ENCODE results near the gene SLC7A6OS. TPM values are rescaled to one million over a fixed set of nuclear protein-coding genes. Genes with fewer than 3 reads are reported as not detected.
"Not testable (repeated sequence)": the region's sequence is repeated elsewhere in the genome, so short reads cannot be mapped to it uniquely, and the experiment has no call there.

The SLC7A6OS gene
- total RNA-seq, 1 experiment from 2014 or later, result 22.2 TPM

DNA sequence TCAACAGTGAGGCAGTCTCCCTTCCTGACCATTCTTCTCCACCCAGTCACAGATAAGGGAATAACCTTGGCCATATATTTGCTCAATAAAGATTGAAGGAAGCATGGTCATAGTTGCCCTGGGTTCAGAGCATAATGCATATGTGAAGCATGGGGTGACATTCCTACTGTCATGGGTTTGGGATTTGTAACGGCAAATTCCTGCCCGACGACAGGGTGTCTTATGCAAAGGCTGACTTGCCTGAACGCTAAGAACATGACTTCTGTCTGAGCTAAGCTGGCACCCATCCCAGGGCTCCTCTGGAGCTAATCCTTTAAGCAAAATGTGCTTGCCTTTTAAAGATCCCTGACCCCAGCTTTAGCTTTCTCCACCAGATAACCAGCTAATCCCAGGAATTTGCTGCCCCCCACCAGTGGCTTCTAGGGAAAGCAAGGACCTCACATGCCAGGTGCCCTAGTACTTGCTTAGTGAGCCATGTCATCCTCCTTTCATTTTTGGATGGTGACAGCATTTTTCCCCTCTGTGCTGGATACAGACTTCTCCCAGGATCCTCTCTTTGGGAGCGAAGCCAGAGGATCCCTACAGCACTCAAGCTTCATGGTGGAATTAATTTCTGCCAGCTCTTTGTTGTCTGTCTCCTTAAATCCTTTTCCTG, 11.7 kb downstream of the SLC7A6OS start:
- no peak for DNase-seq (ENCODE audit: low spot score)

DNA sequence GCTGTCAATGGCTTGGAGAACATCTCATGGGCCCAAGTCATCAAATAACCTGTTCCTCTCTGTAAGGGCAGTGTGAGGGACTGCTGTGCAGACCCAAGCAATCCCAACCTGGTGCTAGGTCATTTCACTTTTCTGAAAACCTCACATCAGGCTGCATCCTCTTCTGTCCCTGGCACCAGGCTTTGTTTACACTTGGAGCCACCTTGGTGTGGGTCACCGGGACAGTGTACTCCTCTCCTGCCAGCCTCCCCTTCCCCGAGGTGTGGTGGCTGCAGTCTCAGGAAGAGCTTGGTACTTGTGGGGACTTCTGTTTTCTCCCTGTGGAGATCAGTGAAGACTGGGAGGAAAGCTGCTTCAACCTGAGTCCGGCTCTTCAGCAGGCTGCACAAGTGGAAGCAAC, 12.4 kb downstream of the SLC7A6OS start:
- no peak for DNase-seq (ENCODE audit: low spot score)

DNA sequence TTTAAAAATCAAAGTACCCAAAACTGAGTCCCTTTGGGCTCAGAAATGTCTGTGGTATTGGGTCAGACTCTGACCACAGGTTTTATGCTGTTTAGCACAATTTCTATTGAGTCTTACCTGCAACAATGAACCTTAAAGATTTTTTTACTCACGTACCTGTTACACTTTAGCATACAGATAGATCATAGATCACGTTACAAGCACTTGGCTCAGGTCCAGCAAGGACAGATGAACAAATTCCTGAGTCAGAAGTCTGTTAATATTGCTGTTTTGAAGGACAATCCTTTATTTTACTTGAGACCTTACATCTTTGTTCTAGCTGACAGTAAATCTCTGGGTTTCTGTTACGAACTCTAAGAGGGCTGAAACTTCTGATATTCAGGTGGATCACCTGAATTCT, 12.8 kb downstream of the SLC7A6OS start:
- DNase-seq (ENCODE audit: low spot score), result no peak

DNA sequence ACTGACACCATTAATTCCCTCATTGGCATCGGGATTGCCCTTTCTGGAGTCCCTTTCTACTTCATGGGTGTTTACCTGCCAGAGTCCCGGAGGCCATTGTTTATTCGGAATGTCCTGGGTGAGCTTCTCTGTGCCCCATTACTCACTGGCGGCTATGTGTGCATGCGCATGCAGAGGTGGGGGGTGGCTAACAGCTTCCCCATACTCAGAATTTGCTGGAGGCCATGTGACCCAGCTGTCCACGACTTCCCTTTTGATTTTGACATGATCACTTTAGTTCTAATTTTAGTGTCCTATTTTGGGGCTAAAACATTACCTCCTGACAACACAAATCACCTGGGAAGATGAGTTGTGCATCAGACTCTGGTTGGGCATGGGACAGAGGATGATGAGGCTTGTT, 14.1 kb downstream of the SLC7A6OS start:
- DNase-seq (ENCODE audit: low spot score), result no peak

GRCh38 chr16:68296291-68296690, 14.5 kb downstream of the SLC7A6OS start:
- DNase-seq (ENCODE audit: low spot score), result no peak

- no peak for DNase-seq (ENCODE audit: low spot score)
Observed at GRCh38 chr16:68292425-68292824, 18.3 kb downstream of the SLC7A6OS start.

DNA sequence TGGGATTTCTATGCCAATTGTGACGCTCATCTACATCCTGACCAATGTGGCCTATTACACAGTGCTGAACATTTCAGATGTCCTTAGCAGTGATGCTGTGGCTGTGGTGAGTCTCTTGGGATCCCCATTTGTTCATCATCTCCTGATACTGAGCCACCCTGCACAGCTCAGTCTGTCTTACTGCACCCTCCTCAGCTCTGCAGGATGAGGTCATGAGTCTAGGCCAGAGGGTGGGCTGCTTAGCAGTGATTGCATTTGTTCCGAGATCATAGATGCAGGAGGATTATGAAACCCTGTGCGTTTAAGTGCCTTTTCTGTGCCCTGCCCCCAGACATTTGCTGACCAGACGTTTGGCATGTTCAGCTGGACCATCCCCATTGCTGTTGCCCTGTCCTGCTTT, 19.5 kb downstream of the SLC7A6OS start:
- DNase-seq (ENCODE audit: low spot score), result no peak

DNA sequence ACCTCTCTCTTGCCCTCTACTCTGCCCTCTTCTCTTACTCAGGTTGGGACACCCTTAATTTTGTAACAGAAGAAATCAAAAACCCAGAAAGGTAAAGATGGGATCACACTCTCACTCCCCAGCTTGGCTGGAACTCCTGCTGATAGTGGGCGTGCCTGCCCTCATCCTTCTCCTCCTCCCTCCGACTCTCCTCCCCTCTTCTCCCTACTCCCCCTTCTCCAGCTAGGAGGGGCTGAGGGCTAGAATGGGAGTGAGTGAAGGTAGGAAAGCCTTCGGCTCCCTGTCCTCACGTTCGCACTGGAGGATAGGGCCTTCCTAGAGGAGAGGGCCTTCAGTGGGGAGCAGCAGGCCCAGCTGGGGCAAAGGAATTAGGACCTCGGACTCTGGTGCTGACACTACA, 20.3 kb downstream of the SLC7A6OS start:
- DNase-seq (ENCODE audit: low spot score), result no peak

GRCh38 chr16:68289621-68290329, 21.0 kb downstream of the SLC7A6OS start:
- no peak for DNase-seq (ENCODE audit: low spot score)

GRCh38 chr16:68289202-68289601, 21.5 kb downstream of the SLC7A6OS start:
- no peak for DNase-seq (ENCODE audit: low spot score)

- not testable (repeated sequence) for DNase-seq (ENCODE audit: low spot score)
Observed at GRCh38 chr16:68288796-68289195, 21.9 kb downstream of the SLC7A6OS start.

- no peak for DNase-seq (ENCODE audit: low spot score)
Observed at GRCh38 chr16:68288252-68288650, 22.5 kb downstream of the SLC7A6OS start.

DNA sequence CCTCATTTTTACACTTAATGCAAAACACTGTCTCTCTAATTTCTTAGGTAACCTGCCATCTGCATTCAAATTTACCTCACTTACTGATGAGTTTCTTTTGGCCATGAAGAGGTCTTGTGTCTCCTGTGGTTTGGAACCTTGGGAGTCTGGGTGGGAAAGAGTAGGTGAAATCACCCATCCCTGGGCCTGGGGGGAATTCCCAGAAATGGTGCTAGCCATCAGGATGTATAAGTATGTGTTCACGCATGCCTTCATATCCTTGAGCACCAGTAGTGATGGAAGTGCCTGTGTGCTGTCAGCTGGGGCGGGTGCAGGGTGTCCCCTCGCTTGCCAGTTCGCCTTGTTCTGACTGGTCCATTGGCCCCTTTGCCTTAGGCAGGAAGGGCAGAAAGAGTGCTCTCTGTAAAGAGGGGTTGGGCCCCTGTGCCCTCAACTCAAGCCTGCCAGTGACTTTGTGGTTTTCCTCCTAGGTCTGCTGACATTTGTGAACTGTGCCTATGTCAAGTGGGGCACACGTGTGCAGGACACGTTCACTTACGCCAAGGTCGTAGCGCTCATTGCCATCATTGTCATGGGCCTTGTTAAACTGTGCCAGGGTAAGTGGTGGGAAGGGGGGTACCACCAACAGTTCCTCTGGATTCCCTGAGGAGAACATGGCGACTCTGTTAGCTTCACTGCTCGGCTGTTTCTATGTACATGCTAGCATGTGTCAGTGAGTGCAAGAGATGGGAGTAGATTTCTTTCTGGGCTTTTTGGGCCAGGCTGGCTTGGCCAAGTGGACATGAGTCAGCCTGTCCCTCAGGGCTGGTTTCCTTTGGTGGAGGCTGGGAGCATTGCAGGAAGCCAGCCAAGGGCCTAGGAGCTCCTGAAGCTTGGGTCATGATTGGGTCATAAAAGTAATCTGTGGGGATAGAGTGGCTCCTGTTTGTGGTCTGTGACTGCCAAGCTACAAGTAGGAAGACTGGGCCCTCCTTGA, 23.2 kb downstream of the SLC7A6OS start:
- no peak for DNase-seq (ENCODE audit: low spot score)

- DNase-seq (ENCODE audit: low spot score), result no peak
Observed at GRCh38 chr16:68286153-68287074, 24.3 kb downstream of the SLC7A6OS start.

GRCh38 chr16:68285683-68286082, 25.1 kb downstream of the SLC7A6OS start:
- DNase-seq (ENCODE audit: low spot score), result no peak

DNA sequence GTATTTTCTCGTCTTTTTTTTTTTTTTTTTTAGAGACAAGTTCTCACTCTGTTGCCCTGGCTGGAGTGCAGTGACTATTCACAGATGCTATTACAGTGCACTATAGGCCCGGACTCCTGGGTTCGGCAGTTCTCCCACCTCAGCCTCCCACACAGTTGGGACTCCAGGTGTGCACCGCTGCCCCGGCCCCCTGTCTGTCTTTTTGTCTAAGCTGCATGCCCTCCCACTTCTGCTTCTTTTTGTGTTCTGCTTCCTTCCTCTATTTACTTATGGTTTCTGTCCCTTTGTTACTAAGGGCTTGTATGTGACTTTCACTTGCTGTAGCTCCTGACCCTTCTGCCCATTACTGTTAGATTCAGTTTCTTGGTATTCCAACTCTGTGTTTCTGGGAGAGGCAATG, 25.9 kb downstream of the SLC7A6OS start:
- no peak for DNase-seq (ENCODE audit: low spot score)

GRCh38 chr16:68283801-68284598, 26.7 kb downstream of the SLC7A6OS start:
- DNase-seq (ENCODE audit: low spot score), result no peak

GRCh38 chr16:68283346-68283745, 27.4 kb downstream of the SLC7A6OS start:
- DNase-seq (ENCODE audit: low spot score), result no peak

GRCh38 chr16:68282064-68282452, 28.7 kb downstream of the SLC7A6OS start:
- no peak for DNase-seq (ENCODE audit: low spot score)

DNA sequence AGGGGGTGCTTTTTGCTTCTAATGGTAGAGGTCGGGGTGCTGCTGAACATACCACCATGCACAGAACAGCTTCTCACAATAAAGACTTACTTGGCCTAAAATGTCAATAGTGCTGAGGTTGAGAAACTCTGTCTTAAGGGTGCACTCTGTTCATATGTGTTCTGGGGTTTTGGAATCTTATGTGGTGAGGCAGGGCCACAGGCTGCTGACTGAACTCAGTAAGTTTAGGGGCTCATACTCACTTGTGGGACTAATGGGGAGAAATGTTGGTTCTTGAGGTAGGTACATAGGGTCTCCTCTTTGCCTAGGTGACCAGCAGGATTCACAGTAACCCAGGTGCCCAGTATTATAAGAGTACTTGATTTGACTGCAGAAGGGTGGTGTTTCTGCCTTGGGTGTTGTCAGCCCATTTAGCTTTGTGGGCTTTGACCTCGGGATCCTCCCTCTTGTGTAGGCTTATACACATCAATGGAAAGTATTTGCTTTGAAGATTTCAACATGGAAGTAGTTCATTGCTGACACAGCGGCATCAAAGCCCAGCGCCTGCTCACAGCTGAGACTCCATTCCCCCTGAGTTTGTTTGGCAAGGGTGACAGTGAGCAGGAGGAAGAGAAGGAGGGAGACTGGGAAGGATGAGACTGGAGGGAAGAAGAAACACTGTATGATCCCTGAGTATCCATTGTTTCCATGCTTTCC, 29.2 kb downstream of the SLC7A6OS start:
- DNase-seq (ENCODE audit: low spot score), result no peak
